ENCODE data around the gene ATP1A4. TPM values are rescaled to one million over a fixed set of nuclear protein-coding genes. Genes with fewer than 3 reads are reported as not detected.

ATP1A4 gene
- total RNA-seq, 2 experiments from 2014 or later: not detected

DNA sequence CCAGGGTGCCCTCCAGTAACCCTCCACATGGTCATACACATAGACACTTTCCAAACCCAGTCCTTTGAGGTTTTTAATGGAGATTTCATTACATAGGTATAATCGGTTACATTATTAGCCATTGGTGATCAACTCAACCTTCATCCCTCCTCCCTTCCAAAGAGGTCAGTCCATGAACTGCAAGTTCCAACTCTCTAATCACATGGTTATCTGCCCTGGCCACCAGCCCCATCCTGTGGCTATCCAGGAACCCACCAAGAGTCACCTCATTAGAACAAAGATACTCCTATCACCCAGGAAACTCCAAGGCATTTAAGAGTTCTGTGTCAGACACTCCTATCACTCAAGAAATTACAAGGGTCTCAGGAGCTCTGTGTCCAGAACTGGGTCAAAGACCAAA, 12.2 kb downstream of the ATP1A4 start:
- CTCF ChIA-PET (ENCODE audit: unreplicated experiment): no interaction called here
- POLR2A ChIA-PET: no interaction called here
- DNase-seq (ENCODE audit: low spot score): no peak
- Histone ChIP-seq H3K9me2 (ENCODE audit: insufficient read depth, low read length) (no peaks in the 10 kb centered on the region), H4K20me1 (ENCODE audit: insufficient read depth, low read length) (no peaks in the 10 kb centered on the region), H3K4me3 (ENCODE audit: low read depth, low read length, poor library complexity, severe bottlenecking) (no peak overlapping the region), H2AFZ (ENCODE audit: low read length) (no peak overlapping the region), H3K9me3 (ENCODE audit: low read length) (no peaks in the 10 kb centered on the region), H3K4me2 (ENCODE audit: low read length) (no peak overlapping the region), H3K4me1 (ENCODE audit: insufficient read depth, low read length, poor library complexity, severe bottlenecking) (no peaks in the 10 kb centered on the region), H3K27ac (ENCODE audit: low read depth, low read length, poor library complexity, severe bottlenecking) (no peak overlapping the region), H3K36me3 (ENCODE audit: insufficient read depth, low read length) (no peaks in the 10 kb centered on the region), H3K79me2 (ENCODE audit: insufficient read depth, low read depth, low read length) (no peaks in the 10 kb centered on the region)
- BruUV-seq (replicated peaks): no TSS peak
- TF ChIP-seq CTCF (conservative IDR thresholded peaks at IDR 0.05; ENCODE audit: low read length): no peak
- TF ChIP-seq EZH2phosphoT487 (IDR thresholded peaks at IDR 0.05; ENCODE audit: borderline replicate concordance, low read depth, low read length): no peak
- intact Hi-C loops (cut with micrococcal nuclease; ENCODE audit: unreplicated experiment): no loop called here

GRCh38 chr1:160164121-160164520, 12.7 kb downstream of the ATP1A4 start:
- intact Hi-C loops (cut with micrococcal nuclease; ENCODE audit: unreplicated experiment): no loop called here
- no peaks in the 10 kb centered on the region for H3K9me2 ChIP-seq (ENCODE audit: insufficient read depth, low read length)
- no peaks in the 10 kb centered on the region for H3K79me2 ChIP-seq (ENCODE audit: insufficient read depth, low read depth, low read length)
- H3K4me2 ChIP-seq (ENCODE audit: low read length): no peak overlapping the region
- no peak overlapping the region for H2AFZ ChIP-seq (ENCODE audit: low read length)
- no peaks in the 10 kb centered on the region for H3K4me1 ChIP-seq (ENCODE audit: insufficient read depth, low read length, poor library complexity, severe bottlenecking)
- no peaks in the 10 kb centered on the region for H3K9me3 ChIP-seq (ENCODE audit: low read length)
- H3K27ac ChIP-seq (ENCODE audit: low read depth, low read length, poor library complexity, severe bottlenecking): no peak overlapping the region
- no peaks in the 10 kb centered on the region for H3K36me3 ChIP-seq (ENCODE audit: insufficient read depth, low read length)
- TF ChIP-seq CTCF (conservative IDR thresholded peaks at IDR 0.05; ENCODE audit: low read length) (no peak), EZH2phosphoT487 (IDR thresholded peaks at IDR 0.05; ENCODE audit: borderline replicate concordance, low read depth, low read length) (no peak)
- no peak overlapping the region for H3K4me3 ChIP-seq (ENCODE audit: low read depth, low read length, poor library complexity, severe bottlenecking)
- no peaks in the 10 kb centered on the region for H4K20me1 ChIP-seq (ENCODE audit: insufficient read depth, low read length)
- CTCF ChIA-PET (ENCODE audit: unreplicated experiment): no interaction called here
- no peak for DNase-seq (ENCODE audit: low spot score)
- BruUV-seq (replicated peaks): no TSS peak
- POLR2A ChIA-PET: interaction anchor here (0.6 kb wide), 1 partner anchor 95 kb away, joined by 7 read pairs; no protein-coding TSS in a partner anchor

DNA sequence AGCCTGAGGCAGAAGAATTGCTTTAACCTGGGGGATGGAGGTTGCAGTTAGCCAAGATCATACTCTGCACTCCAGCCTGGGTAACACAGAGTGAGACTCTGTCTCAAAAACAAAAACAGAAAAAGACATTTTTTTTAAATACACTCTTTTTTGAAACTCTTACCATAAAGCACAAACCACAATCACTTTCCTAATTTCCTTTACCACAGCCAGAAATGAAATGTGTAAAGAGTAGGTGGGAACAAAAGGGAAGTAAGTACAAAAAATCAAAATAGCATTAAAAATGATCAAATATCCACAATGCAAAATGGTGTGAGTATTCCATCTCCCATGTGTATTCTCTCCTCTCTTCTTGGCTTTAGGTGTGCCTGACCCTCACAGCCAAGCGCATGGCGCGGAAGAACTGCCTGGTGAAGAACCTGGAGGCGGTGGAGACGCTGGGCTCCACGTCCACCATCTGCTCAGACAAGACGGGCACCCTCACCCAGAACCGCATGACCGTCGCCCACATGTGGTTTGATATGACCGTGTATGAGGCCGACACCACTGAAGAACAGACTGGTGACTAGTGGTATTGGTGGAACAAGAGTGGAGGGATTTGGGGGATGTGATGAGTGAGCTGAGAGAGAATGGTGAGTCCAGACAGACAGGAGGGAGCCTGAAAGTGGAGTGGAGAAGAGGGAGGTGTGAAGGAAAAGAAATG, 14.9 kb downstream of the ATP1A4 start:
- DNase-seq (ENCODE audit: low spot score): no peak
- Histone ChIP-seq H2AFZ (ENCODE audit: low read length) (no peak overlapping the region), H3K4me3 (ENCODE audit: low read depth, low read length, poor library complexity, severe bottlenecking) (no peak overlapping the region), H3K9me2 (ENCODE audit: insufficient read depth, low read length) (no peaks in the 10 kb centered on the region), H3K4me1 (ENCODE audit: insufficient read depth, low read length, poor library complexity, severe bottlenecking) (peaks cover 8% of the 10 kb centered on the region), H3K4me2 (ENCODE audit: low read length) (no peak overlapping the region), H3K79me2 (ENCODE audit: insufficient read depth, low read depth, low read length) (no peaks in the 10 kb centered on the region), H3K9me3 (ENCODE audit: low read length) (no peaks in the 10 kb centered on the region), H3K36me3 (ENCODE audit: insufficient read depth, low read length) (no peaks in the 10 kb centered on the region), H4K20me1 (ENCODE audit: insufficient read depth, low read length) (no peaks in the 10 kb centered on the region), H3K27ac (ENCODE audit: low read depth, low read length, poor library complexity, severe bottlenecking) (no peak overlapping the region)
- ChIA-PET POLR2A (no interaction called here), CTCF (ENCODE audit: unreplicated experiment) (interaction anchor here (0.6 kb wide), 1 partner anchor 48 kb away, joined by 3 read pairs; no protein-coding TSS in a partner anchor)
- TF ChIP-seq EZH2phosphoT487 (IDR thresholded peaks at IDR 0.05; ENCODE audit: borderline replicate concordance, low read depth, low read length) (no peak), CTCF (conservative IDR thresholded peaks at IDR 0.05; ENCODE audit: low read length) (no peak)
- intact Hi-C loops (cut with micrococcal nuclease; ENCODE audit: unreplicated experiment): no loop called here
- BruUV-seq (replicated peaks): no TSS peak

Data from OCI-LY7 (cell line).